Stimulated activated effector memory CD8-positive, alpha-beta T cell treated with anti-CD3 and anti-CD28 coated beads, Interleukin-12 subunit alpha, Interleukin-12 subunit beta, amount 100 ng/mL, for 72 hours (primary cell): ENCODE data around the gene SLC4A1AP.

Experiments
- ATAC-seq: fragments of 150-1000 bp; cut with Tn5 transposase; 2 replicates; pipeline ENCODE4 v1.10.0; 2021
- DNase-seq, 2 donors: peaks; one replicate each; pipeline ENCODE4 v3.0.0; 2021 to 2022; ENCODE audit warnings: low spot score in 2 of 2
- H3K27ac Mint-ChIP-seq: one replicate; pipeline ENCODE4 v1.8.0; 2022; ENCODE audit warnings: mild to moderate bottlenecking, mixed read lengths
- H3K36me3 Mint-ChIP-seq: one replicate; pipeline ENCODE4 v1.8.0; 2022; ENCODE audit warnings: mild to moderate bottlenecking, mixed read lengths
- H3K4me1 Mint-ChIP-seq: one replicate; pipeline ENCODE4 v1.8.0; 2022; ENCODE audit warnings: mixed read lengths
- H3K4me3 Mint-ChIP-seq: one replicate; pipeline ENCODE4 v1.8.0; 2022; ENCODE audit warnings: mild to moderate bottlenecking, mixed read lengths
- H3K9me3 Mint-ChIP-seq: one replicate; pipeline ENCODE4 v1.8.0; 2022; ENCODE audit warnings: mixed read lengths

SLC4A1AP gene

DNA sequence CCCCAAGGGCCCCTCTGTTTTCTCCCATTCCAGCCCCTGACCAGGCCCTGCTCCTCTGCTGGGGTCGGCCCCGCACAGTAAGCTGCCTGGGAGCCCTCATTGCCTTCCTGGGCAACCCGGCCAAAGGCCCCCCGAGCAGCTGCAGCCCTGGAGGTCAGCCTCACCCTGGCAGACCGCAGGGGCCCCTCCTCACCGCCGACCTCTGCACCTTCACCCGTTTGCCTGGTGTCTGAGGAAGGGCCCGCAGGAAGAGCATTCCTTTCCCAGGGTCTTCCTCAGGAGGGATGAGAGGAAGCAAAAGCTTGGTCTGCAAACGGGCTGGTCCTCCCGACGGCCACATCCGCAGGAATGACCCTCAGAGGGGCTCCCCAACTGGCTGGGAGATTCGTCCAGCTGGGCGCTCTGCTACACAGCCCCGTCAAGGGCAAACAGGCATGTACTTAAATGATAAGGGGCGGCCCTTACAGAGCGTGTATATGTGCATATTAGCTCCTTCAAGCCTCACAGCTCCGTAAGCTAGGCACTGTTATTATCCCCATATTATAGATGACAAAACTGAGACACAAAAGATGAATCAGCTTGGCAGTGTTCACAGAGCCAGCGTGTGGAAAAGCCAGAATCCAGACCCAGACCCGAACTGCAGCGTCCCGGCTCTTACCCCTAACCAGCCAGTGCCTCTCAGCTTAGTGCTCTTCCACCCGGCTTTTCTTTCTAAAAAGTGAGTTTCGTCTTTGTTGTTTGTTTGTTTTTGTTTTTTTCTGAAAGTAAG, 52.8 kb downstream of the SLC4A1AP start:
- Mint-ChIP-seq H3K4me3 (peak overlapping the region; percentile 67), H3K36me3 (peaks cover 5% of the 10 kb centered on the region), H3K27ac (peak overlapping the region; percentile 85), H3K9me3 (no peaks in the 10 kb centered on the region), H3K4me1 (peaks cover 57% of the 10 kb centered on the region)
- no peak for ATAC-seq
- DNase-seq, result no peak

DNA sequence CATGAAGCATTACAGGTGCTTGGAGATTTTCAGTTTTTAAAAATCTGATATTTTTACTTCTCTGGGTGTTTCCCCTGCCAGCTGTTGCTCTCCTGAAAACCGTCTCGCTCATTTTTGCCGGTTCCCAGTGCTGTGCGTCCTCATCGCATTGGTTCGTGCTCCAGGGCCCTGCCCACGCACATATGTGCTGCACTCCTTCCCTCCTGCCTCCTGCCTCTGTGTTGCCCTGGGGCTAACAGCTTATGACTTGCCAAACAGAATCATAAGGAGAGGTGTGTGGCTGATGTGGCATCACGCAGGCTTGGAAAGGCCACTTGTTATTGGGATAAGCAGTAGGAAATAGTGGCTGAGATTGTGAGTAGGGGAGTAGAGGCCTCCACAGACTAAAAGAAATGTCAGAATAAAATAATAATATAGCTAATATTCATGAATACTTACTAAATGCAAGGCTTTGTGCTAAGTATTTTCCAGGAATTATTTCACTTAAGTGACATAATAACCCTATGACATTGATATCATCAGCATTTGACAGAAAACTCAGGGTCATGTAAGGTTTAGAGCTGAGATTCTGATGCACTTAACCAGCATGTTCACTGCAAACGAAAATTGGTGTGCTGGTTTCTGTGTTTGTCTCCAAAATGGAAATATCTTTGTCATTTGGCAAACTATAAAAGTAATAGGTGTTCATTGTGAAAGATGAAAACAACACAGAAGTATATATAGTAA, 53.5 kb downstream of the SLC4A1AP start:
- H3K4me1 Mint-ChIP-seq, result peaks cover 54% of the 10 kb centered on the region
- no peaks in the 10 kb centered on the region for H3K9me3 Mint-ChIP-seq
- H3K27ac Mint-ChIP-seq, result peak overlapping the region; percentile 85
- ATAC-seq (no peak), DNase-seq (no peak)
- H3K4me3 Mint-ChIP-seq, result peak overlapping the region; percentile 67
- peaks cover 5% of the 10 kb centered on the region for H3K36me3 Mint-ChIP-seq

DNA sequence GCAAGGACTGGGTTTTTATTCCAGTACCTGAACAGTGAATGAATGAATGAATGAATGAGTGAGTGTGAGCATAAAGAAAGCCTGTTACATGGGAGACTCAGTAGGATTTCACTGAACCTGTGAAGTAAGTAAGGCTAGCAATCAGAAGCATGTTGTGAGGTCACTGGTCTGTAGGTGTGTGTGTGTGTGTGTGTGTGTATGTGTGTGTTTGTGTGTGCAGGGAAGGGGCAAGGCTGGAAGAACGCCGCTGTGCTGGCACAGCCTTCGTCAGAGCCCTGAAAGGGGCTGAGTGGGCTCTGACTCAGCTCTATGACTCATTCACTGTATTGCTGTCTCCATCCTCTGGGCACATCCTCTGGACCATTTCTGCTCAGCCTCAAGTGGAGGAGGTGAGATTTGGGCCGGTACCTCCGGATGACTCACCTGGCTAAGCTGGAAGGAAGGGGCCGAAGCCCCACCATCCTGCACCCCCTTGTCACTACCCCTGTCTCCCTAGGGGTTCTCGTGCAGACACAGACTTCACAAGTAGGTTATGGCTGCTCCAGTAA, 56.4 kb downstream of the SLC4A1AP start:
- Mint-ChIP-seq H3K36me3 (peaks cover 5% of the 10 kb centered on the region), H3K4me1 (peaks cover 51% of the 10 kb centered on the region), H3K4me3 (peak overlapping the region; percentile 3), H3K27ac (peak overlapping the region; percentile 8), H3K9me3 (no peaks in the 10 kb centered on the region)
- ATAC-seq (peak; percentile 95), DNase-seq (peak; percentile 27 to 70)

DNA sequence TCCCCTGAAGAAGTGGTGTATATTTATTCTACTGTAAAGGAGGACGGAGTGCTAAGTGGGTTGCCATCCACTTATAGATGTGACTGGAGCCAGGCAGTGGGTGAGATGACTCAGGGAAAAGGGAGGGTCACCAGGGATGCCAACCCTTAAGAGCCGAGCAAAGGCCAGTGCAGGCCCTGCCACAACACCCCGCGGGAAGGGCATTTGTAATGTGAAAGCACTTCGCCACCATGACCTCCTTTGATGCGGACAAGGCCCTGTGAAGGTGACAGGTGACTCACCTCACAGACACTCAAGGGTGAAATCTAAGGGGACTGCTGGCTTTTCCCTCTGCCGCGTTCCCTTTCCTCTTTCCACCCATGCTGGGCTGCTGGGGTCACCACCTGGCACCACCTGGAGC, 57.6 kb downstream of the SLC4A1AP start:
- Mint-ChIP-seq H3K4me1 (peaks cover 47% of the 10 kb centered on the region), H3K36me3 (peaks cover 5% of the 10 kb centered on the region), H3K27ac (peak overlapping the region; percentile 70), H3K4me3 (peak overlapping the region; percentile 0), H3K9me3 (no peaks in the 10 kb centered on the region)
- DNase-seq (no peak), ATAC-seq (peak; percentile 67)

DNA sequence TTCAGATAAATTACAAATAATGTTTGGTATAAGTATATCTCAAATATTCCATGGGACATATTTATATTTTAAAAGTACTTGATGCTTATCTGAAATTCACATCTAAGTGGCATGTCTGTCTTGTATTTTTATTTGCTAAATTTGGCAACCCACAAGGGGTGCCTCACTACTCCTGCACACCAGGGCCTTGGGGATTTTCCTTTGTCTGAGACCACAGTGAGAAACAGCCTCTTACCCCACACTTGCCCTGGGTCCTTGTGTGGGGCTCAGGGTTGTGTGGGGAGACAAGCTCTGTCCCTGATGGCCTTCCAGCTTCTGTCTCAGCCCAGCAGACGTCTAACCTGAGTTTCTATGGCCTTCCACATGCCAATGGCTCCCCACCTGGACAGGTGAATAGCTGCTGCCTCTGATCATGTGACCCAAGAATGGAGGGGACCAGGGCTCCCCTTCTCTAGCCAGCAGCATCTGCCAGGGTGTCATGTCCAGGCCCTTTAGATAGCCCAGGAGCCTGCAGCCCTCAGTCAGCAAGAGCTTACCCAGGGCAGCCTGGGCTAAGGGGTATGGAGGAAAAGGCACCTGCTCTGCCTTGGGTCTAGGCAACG, 58.3 kb downstream of the SLC4A1AP start:
- Mint-ChIP-seq H3K9me3 (no peaks in the 10 kb centered on the region), H3K4me3 (no peak overlapping the region), H3K4me1 (peaks cover 40% of the 10 kb centered on the region), H3K36me3 (peaks cover 2% of the 10 kb centered on the region), H3K27ac (peak overlapping the region; percentile 32)
- DNase-seq, result no peak
- peak; percentile 43 for ATAC-seq

DNA sequence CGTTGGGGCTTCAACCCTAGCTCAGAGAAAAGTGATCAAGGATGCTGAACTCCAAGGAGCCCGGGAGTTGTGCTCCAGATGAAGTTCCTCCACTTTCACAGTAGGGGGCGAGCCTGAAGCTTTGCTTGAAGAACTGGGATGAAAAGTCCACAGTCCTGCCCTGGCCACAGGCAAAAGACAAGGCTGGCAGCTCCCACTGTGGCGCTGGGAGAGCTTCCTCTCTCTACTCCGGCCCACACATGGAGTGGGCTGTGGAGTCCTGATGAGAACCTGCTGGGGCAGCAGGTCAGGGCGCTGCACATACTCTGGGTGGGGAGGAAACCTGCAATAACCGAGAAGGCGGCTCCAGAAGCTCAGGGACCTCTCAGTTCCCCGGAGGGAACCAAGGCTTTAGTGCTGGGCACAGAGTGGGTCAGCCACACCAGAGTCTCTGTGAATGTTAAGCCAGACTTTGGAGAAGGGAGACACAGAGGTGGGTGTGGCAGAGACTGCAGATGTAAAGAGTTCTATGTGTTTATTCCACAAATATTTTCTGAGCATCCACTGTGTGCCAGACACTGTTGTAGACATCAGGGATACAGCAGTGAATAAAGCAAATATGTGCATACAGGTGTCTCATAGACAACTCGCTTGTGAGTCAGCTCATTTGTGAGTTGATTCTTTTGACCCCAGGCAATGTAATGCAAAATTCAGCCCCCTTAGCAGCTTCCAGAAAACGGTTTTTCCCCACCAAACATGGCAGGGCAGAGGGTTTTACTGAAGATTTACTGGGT, 59.9 kb downstream of the SLC4A1AP start:
- Mint-ChIP-seq H3K4me1 (peaks cover 37% of the 10 kb centered on the region), H3K36me3 (no peaks in the 10 kb centered on the region), H3K27ac (peak overlapping the region; percentile 48), H3K4me3 (no peak overlapping the region), H3K9me3 (no peaks in the 10 kb centered on the region)
- DNase-seq (no peak), ATAC-seq (no peak)

DNA sequence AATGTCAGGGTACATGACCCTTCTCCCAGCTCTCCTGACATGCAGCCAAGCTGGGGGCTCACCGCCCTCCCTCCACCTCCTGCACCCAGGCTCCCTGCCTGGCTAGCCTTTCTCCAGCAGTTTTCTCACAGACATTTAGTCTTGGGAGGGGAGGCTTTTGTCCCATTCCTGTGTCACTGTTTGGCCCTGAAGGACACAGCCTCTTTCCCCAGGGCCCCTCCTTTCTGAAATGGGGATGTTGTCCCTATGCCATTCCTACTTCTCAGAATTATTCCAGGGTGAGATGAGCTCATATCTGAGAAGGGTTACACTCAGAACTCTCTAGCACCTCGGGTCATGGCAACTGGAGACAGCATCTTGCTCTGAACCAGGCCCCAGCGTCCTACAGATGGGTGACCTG, 60.5 kb downstream of the SLC4A1AP start:
- H3K9me3 Mint-ChIP-seq, result no peaks in the 10 kb centered on the region

DNA sequence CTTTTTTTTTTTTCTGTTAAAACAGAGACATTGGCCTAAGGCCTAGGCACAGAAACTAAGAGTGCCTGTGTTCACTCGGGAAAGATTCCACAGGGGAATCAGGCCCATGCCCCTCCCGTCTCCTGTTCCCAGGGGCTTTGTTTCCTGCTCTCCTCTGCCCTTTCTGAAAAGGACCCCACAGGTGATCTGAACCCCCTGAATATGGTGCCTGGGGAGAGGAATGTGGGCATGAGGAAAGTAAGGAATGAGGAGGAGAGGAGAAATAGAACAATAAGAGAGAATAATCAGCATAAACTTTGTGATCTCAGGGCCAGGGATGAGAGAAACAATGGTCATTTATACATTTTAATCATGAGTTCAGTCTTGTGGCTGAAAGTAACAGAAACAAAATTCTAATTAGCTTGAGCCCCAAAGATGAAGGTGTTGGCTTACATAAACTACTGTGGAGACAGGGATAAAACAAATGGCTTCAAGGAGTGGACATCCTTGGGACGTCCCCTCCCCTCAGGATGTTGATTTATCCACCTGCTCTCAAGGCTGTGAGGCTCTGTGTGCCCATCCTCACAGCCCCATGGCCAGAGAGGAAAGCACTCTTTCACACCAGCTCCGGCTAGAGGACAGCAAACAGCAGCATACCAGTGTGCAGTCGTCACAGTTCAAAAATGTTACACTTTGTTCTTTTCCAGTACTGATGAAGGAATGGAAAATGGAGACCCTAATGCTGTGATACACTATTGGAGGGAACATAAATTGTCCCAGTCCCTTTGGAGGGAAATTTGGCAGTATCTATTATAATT, 61.4 kb downstream of the SLC4A1AP start:
- H3K4me3 Mint-ChIP-seq, result no peak overlapping the region
- H3K27ac Mint-ChIP-seq, result no peak overlapping the region
- no peaks in the 10 kb centered on the region for H3K36me3 Mint-ChIP-seq
- ATAC-seq (no peak), DNase-seq (no peak)
- H3K9me3 Mint-ChIP-seq, result no peaks in the 10 kb centered on the region
- peaks cover 29% of the 10 kb centered on the region for H3K4me1 Mint-ChIP-seq

More for the DNA sequence above, 60.5 kb downstream of the SLC4A1AP start:
- Mint-ChIP-seq H3K27ac (no peak overlapping the region), H3K4me3 (no peak overlapping the region), H3K4me1 (peaks cover 37% of the 10 kb centered on the region), H3K36me3 (no peaks in the 10 kb centered on the region)
- ATAC-seq, result no peak
- DNase-seq, result no peak

DNA sequence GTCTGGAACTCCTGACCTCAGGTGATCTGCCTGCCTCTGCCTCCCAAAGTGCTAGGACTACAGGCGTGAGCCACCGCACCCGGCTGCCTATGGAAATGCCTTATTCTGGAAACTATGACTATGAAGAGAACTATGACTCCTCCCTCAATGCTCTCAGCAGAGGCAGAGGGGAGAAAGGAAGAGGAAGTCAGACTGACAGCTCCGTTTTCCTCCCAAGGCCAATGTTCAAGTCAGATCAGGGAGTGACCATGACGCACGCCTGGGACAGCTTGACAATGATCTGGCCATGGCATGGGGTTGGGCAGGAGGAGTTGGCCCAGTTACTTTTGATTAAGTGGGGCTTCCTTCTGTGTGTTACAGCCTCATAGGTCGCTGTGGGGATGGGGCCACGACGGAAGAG, 63.6 kb downstream of the SLC4A1AP start:
- Mint-ChIP-seq H3K4me3 (no peak overlapping the region), H3K27ac (peak overlapping the region; percentile 10), H3K4me1 (peaks cover 10% of the 10 kb centered on the region), H3K9me3 (no peaks in the 10 kb centered on the region), H3K36me3 (no peaks in the 10 kb centered on the region)
- DNase-seq (no peak), ATAC-seq (no peak)

DNA sequence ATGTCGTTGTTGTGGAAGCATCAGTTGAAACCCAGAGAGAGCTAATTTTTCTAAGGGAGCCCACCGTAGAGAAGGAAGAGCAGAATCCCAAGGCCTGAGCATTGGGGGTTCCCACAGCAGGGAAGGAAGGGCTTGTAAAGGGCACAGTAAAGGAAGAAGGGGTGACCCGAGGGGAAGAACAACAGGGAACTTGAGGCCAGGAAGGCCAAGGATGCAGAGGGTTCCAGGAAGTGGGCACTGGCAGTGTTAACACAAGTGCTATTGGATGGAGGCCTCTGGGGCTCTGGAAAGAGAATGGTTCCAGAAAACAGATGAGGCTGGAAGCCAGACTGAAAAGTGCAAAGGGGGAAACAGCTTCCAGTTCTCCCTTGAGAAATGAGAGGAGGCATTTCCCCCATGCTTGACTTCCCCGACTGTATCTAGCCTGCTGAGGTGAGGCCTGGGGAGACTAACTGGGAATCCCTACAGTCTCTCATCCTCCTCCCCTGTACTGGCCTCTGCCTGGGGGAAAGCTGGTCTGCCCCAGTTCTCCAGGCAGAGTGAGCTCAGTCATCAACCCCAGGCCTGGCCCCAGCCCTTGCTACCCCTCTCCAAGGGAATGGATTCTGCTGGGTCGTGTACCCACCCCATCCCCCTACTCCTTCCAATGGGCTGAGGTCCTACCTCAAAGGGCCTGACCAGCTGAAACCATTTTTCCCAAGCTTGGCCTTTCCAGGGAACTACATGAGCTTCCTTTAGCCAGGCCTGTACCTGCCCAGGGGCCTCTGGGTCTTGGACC, 64.6 kb downstream of the SLC4A1AP start:
- no peak for ATAC-seq
- no peak for DNase-seq
- Mint-ChIP-seq H3K4me3 (no peak overlapping the region), H3K36me3 (no peaks in the 10 kb centered on the region), H3K9me3 (no peaks in the 10 kb centered on the region), H3K4me1 (peaks cover 4% of the 10 kb centered on the region), H3K27ac (peak overlapping the region; percentile 46)

DNA sequence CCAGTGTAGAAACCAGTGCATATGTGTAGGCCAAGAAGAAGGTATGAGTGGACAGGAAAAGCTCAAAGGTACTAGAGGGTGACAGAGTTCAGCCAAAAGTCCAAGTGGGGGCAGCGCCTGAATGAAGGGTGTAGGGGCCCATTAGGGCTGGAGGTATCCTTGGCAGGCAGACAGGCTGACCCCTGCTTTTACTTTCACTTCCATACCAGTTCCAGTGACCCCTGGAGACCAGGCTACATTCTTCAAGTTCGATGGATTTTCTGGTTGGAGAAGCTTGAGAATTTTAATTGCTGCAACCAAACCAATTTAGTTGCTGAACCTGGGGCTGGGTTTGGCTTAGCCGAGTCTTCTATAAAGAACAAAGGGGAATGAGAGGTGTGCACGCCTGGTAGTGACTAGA, 65.5 kb downstream of the SLC4A1AP start:
- Mint-ChIP-seq H3K36me3 (no peaks in the 10 kb centered on the region), H3K4me1 (peaks cover 3% of the 10 kb centered on the region), H3K27ac (peak overlapping the region; percentile 21), H3K4me3 (no peak overlapping the region), H3K9me3 (no peaks in the 10 kb centered on the region)
- ATAC-seq (no peak), DNase-seq (no peak)

DNA sequence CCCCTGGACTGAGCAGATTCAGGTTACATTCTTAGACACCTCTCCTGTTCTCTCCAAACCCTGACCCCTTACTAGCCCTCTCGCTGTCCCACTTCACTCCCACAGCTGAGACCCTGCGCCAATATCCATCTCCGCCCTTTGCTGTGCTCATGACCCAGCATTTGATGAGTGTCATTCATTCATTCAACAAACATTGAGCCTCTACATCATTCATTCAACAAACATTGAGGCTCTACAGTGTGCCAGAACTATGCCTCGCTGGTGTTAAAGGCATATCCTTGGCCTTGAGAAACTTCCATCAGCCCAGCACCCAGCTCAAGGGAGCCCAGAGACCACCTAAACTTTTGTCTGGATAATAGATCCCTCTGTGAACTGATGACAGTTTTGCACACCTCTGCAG, 65.9 kb downstream of the SLC4A1AP start:
- peaks cover 6% of the 10 kb centered on the region for H3K4me1 Mint-ChIP-seq
- ATAC-seq, result no peak
- H3K9me3 Mint-ChIP-seq, result no peaks in the 10 kb centered on the region
- H3K27ac Mint-ChIP-seq, result peak overlapping the region; percentile 21
- H3K36me3 Mint-ChIP-seq, result no peaks in the 10 kb centered on the region
- DNase-seq, result no peak
- no peak overlapping the region for H3K4me3 Mint-ChIP-seq

DNA sequence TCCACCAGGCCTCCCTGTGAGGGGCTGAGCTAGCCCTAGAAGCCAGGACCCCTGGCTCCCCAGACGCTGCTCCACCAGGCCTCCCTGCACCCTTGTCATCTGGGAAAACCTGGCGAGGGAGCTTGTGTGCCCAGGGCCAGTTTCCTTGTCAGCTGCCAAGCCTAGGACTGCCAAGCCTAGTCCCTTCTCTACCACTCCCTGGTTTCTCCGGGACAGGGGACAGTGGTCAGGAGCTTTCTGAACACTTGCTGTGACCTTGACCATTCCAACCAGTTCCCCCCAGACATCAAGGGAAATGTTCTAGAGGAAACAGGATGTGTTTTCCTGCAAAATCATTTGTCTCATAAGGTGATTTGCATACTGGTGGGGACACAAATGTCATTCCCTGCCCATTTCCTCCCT, 66.6 kb downstream of the SLC4A1AP start:
- H3K4me3 Mint-ChIP-seq, result no peak overlapping the region
- H3K4me1 Mint-ChIP-seq, result peaks cover 12% of the 10 kb centered on the region
- ATAC-seq (no peak), DNase-seq (no peak)
- no peaks in the 10 kb centered on the region for H3K36me3 Mint-ChIP-seq
- H3K27ac Mint-ChIP-seq, result no peak overlapping the region
- H3K9me3 Mint-ChIP-seq, result no peaks in the 10 kb centered on the region
